GM12872 (cell line): ENCODE measurements around the gene SEC14L5.

Experiments used
- CTCF ChIP-seq: IDR thresholded peaks from 3 replicates; pipeline ENCODE4 v1.5.1; 2011; ENCODE audit warnings: low read depth, mild to moderate bottlenecking, low read length, moderate library complexity; ENCODE audit not compliant: insufficient read depth

SEC14L5 gene

GRCh38 chr16:4924593-4925292 lies 33.4 kb upstream of the SEC14L5 start:
- TF ChIP-seq CTCF = no peak

- TF ChIP-seq CTCF = no peak
These were observed 32.9 kb upstream of the SEC14L5 start for GRCh38 chr16:4925293-4925607.

DNA sequence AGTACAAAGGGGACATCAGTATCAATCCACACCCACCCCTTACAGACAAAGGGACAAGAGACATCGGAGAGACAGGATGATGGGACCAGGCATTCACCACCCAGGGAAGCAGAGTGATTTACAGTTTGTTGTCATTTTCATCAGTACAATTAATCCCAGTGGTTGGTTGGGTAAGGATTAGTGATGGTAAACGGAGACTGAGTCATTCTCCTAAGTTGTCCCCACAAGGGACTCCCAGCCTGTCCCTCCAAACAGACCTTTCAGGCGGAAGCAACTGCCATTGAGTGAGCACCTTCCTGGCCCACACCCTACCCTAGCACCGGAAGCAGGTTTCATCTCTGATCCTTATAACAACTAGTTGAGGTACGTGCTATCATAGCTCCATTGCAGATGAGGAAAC lies 32.3 kb upstream of the SEC14L5 start:
- no peak for TF ChIP-seq CTCF

GRCh38 chr16:4926928-4927327 lies 31.2 kb upstream of the SEC14L5 start:
- no peak for TF ChIP-seq CTCF

DNA sequence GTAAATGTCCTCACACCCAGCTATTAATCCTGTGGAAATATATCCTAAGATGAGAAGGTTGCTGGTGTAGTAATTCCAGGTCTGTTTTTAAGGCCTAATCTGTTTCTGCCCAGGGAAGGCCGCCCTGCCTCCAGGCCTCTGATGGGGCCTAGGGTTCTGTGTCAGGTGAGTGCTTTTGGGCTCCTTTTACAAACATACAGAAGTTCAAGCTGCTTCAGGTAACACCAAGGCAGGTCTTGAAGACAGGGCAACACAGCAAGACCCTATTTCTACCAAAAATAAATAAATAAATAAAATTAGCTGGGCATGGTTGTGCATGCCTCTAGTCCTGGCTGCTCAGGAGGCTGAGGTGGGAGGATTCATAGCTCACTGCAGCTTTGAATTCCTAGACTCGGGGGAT lies 30.5 kb upstream of the SEC14L5 start:
- no peak for TF ChIP-seq CTCF

- no peak for TF ChIP-seq CTCF
These were observed 29.9 kb upstream of the SEC14L5 start for GRCh38 chr16:4928227-4928626.

DNA sequence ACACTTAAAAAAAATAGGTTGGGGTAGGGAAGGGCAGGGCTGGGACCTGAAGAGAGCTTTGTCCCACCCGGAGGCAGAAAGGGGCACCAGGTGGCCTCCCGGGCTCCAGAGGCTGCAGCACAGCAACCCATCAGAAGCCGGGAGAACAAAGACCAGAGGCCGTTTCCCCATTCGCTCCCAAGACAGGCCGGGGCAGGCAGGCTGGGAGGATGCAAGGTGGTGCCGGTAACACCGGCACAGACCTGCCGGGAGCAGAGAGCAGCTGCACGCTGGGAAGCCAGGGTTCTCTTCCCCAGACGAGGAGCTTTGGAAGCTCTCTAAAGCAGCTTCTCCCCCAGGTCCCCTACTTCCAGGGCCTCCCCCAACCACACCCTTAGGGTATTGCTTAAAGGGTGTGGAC lies 26.7 kb upstream of the SEC14L5 start:
- TF ChIP-seq CTCF = no peak
